ENCODE measurements around the gene FBN1.

FBN1 gene

GRCh38 chr15:48473667-48474066, 171.8 kb downstream of the FBN1 start:
- TF ChIP-seq CTCF (IDR thresholded peaks at IDR 0.05), result no peak

GRCh38 chr15:48472756-48473155, 172.8 kb downstream of the FBN1 start:
- no peak for TF ChIP-seq CTCF (IDR thresholded peaks at IDR 0.05)

- TF ChIP-seq CTCF (IDR thresholded peaks at IDR 0.05), result no peak
These were observed 174.4 kb downstream of the FBN1 start for GRCh38 chr15:48471073-48471472.

- TF ChIP-seq CTCF (IDR thresholded peaks at IDR 0.05), result no peak
These were observed 175.4 kb downstream of the FBN1 start for GRCh38 chr15:48470096-48470495.

- TF ChIP-seq CTCF (IDR thresholded peaks at IDR 0.05), result no peak
These were observed 175.8 kb downstream of the FBN1 start for GRCh38 chr15:48469681-48470080.

GRCh38 chr15:48469271-48469670, 176.2 kb downstream of the FBN1 start:
- no peak for TF ChIP-seq CTCF (IDR thresholded peaks at IDR 0.05)

GRCh38 chr15:48467801-48468200, 177.7 kb downstream of the FBN1 start:
- no peak for TF ChIP-seq CTCF (IDR thresholded peaks at IDR 0.05)

GRCh38 chr15:48466820-48467219, 178.7 kb downstream of the FBN1 start:
- TF ChIP-seq CTCF (IDR thresholded peaks at IDR 0.05), result no peak

All from LNCAP (cell line).